GM12872 (cell line): ENCODE data around the gene TCTN3.

Experiments used
- CTCF ChIP-seq: IDR thresholded peaks from 3 replicates; pipeline ENCODE4 v1.5.1; 2011; ENCODE audit warnings: low read depth, mild to moderate bottlenecking, low read length, moderate library complexity; ENCODE audit not compliant: insufficient read depth

Gene TCTN3

GRCh38 chr10:95653895-95654294 lies 39.8 kb downstream of the TCTN3 start:
- TF ChIP-seq CTCF: no peak

- TF ChIP-seq CTCF: no peak
Observed at GRCh38 chr10:95651346-95652060, 42.2 kb downstream of the TCTN3 start.

- no peak for TF ChIP-seq CTCF
Observed at GRCh38 chr10:95650232-95650631, 43.5 kb downstream of the TCTN3 start.

GRCh38 chr10:95648138-95648537 lies 45.6 kb downstream of the TCTN3 start:
- TF ChIP-seq CTCF: no peak

GRCh38 chr10:95646160-95646559 lies 47.6 kb downstream of the TCTN3 start:
- TF ChIP-seq CTCF: no peak

GRCh38 chr10:95644901-95645300 lies 48.8 kb downstream of the TCTN3 start:
- no peak for TF ChIP-seq CTCF

- no peak for TF ChIP-seq CTCF
Observed at GRCh38 chr10:95640891-95641315, 52.8 kb downstream of the TCTN3 start.
